ENCODE measurements around the gene MPND. TPM values are rescaled to one million over a fixed set of nuclear protein-coding genes. Genes with fewer than 3 reads are reported as not detected.
A peak's percentile ranks its signal among the peaks of the same experiment; 100 is the strongest.

MPND gene
- total RNA-seq, 3 donors from 2014 or later: 43.8 to 82.8 (median 49.0) TPM

DNA sequence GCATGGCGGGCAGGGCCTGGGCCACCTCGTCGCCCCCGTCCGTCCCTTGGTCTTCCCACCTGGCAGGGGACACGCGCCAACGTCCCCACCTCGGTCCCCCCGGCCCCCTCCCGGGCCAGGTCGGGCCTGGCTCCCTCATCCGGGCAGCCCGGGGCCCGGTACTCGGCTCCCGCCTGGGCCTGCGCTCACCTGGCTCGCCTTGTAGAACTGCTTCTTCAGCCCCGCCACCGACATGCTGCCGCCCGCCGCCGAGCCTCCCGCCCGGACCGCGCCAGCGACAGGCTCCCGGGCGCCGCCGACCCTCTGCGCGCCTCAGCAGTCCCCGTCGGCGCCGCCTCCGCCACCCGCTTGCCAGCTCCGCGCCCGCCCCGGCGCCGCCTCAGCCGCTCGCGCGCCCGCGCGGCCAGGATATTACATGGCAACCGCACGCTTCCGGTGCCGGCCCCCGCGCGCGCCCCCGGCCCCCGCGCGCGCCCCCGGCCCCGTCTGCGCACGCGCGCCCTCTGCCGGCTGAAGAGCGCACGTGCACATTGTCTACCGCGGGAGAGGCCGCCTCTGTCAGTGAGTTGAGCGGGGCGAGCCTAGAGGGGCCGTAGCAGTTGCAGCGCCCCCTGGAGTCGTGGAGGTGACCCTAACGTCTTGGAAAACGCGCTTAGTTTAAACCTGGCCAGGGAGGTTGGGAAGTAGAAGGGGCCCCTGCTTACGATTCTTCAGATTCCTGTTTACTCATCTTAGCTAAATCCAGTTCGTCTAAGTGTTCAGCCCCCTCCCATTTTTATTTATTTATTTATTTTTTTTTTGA is 57.0 kb downstream of the MPND start, which contains the start of gene SH3GL1:
SH3GL1 (minus strand) TSS at position 413 of the 802 bp plus-strand sequence; CDS start at position 234, 179 bp downstream.
- TF ChIP-seq CTCF (IDR thresholded peaks at IDR 0.05): peak; percentile 95
- DNase-seq: peak; percentile 91 to 94 (median 92)
- peak; percentile 86 for ATAC-seq
- intact Hi-C loops (cut with DNase I, micrococcal nuclease): no loop called here
- H3K4me1 ChIP-seq (ENCODE audit: low read depth): peaks cover 23% of the 10 kb centered on the region
- no peaks in the 10 kb centered on the region for H3K36me3 ChIP-seq (ENCODE audit: low read depth)
- peak within 1 kb of the TSS; percentile 80 for H3K4me3 ChIP-seq
- no peaks in the 10 kb centered on the region for H3K9me3 ChIP-seq

- no peak for ATAC-seq
- Histone ChIP-seq H3K4me3 (no peak overlapping the region), H3K36me3 (ENCODE audit: low read depth) (no peaks in the 10 kb centered on the region), H3K4me1 (ENCODE audit: low read depth) (peaks cover 23% of the 10 kb centered on the region), H3K9me3 (no peaks in the 10 kb centered on the region)
- no peak for TF ChIP-seq CTCF (IDR thresholded peaks at IDR 0.05)
- intact Hi-C loops (cut with DNase I, micrococcal nuclease): no loop called here
- no peak for DNase-seq
Measured at GRCh38 chr19:4401769-4402170, 58.4 kb downstream of the MPND start.

GRCh38 chr19:4402171-4403004 is 59.0 kb downstream of the MPND start, which contains the start of gene CHAF1A:
TSS of gene CHAF1A (plus strand) at chr19:4402640. CDS start at chr19:4402763, 123 bp downstream.
- no peaks in the 10 kb centered on the region for H3K9me3 ChIP-seq
- ATAC-seq: peak; percentile 91
- peaks cover 23% of the 10 kb centered on the region for H3K4me1 ChIP-seq (ENCODE audit: low read depth)
- TF ChIP-seq CTCF (IDR thresholded peaks at IDR 0.05): peak; percentile 16
- intact Hi-C loops (cut with DNase I, micrococcal nuclease): no loop called here
- DNase-seq: peak; percentile 99 to 100 (median 99)
- no peaks in the 10 kb centered on the region for H3K36me3 ChIP-seq (ENCODE audit: low read depth)
- peak within 1 kb of the TSS; percentile 78 for H3K4me3 ChIP-seq

GRCh38 chr19:4403005-4403761 is 59.8 kb downstream of the MPND start:
- no peak for ATAC-seq
- Histone ChIP-seq H3K4me1 (ENCODE audit: low read depth) (peaks cover 23% of the 10 kb centered on the region), H3K36me3 (ENCODE audit: low read depth) (no peaks in the 10 kb centered on the region), H3K9me3 (no peaks in the 10 kb centered on the region), H3K4me3 (peak overlapping the region; percentile 78)
- TF ChIP-seq CTCF (IDR thresholded peaks at IDR 0.05): no peak
- DNase-seq: peak in 1 of 3 donors; percentile 28
- intact Hi-C loops (cut with DNase I, micrococcal nuclease): no loop called here

DNA sequence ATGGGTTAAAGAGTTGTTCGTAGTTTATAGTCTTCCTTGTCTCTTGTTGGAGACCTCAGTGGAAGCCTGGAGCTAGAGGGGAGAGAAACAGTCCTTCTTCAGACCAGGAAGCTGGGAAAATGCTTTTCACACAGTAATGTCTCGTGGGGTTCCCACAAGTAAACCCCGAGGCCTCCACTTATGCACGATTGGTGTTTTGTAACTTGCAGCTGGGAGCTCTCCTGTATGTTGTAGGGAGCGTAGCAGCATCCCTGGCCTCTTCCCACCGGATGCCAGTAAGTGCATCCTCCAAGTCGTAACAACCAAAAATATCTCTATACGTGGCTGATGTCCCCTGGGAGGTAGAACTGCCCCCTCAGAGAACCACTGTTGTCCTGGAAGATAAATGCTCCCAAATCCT is 62.6 kb downstream of the MPND start:
- H3K9me3 ChIP-seq: no peaks in the 10 kb centered on the region
- peaks cover 5% of the 10 kb centered on the region for H3K4me1 ChIP-seq (ENCODE audit: low read depth)
- H3K4me3 ChIP-seq: no peak overlapping the region
- no peak for DNase-seq
- TF ChIP-seq CTCF (IDR thresholded peaks at IDR 0.05): no peak
- no peak for ATAC-seq
- H3K36me3 ChIP-seq (ENCODE audit: low read depth): no peaks in the 10 kb centered on the region
- intact Hi-C loops (cut with DNase I, micrococcal nuclease): no loop called here
